HCT116 (cell line): Measurements from ENCODE around the gene SLC7A1. TPM values are rescaled to one million over a fixed set of nuclear protein-coding genes. Genes with fewer than 3 reads are reported as not detected.

Source experiments
- ATAC-seq: fragments of 200-7000 bp; cut with Tn5 transposase; 2 replicates; pipeline ENCODE4 v1.9.1; 2020; ENCODE audit warnings: mild to moderate bottlenecking, moderate library complexity
- BruUV-seq: library from RNA; stranded (reverse); fragments of 400-500 nt; replicated peaks from 2 replicates; lab custom pipeline; 2021; lab: Mats Ljungman, UMichigan
- CTCF ChIA-PET: fragments of 300-600 bp; sonication (Branson Sonifier 250); formaldehyde crosslinking; loops from one replicate; lab custom pipeline; 2021; ENCODE audit warnings: antibody characterized with exemption; lab: Charles Lee
- POLR2A ChIA-PET: fragments of 300-600, 350-600 bp; sonication (Branson Sonifier 250); formaldehyde crosslinking; loops from one replicate; lab custom pipeline; 2021; ENCODE audit warnings: antibody characterized with exemption; lab: Charles Lee
- RAD21 ChIA-PET, 2 experiments: fragments of 300-600 bp; sonication (Branson Sonifier 250); formaldehyde crosslinking; loops; one replicate each; lab custom pipeline; 2023; ENCODE audit warnings: low total read pairs in 2 of 2; ENCODE audit not compliant: uncharacterized antibody in 2 of 2, unreplicated experiment in 2 of 2, low non-redundant PET in 1 of 2; lab: Charles Lee
- DNase-seq: peaks from one replicate; pipeline ENCODE4 v3.0.0-alpha.2; 2010; ENCODE audit warnings: low read depth, low spot score
- H2AFZ ChIP-seq: fragments of 200-600 bp; shearing (Covaris generic), sonication (generic); 2 replicates; pipeline ENCODE4 v1.6.1; 2017; ENCODE audit warnings: low read depth, mixed run types, mixed read lengths, antibody characterized with exemption, low read length; ENCODE audit not compliant: poor library complexity, severe bottlenecking
- H3K27ac ChIP-seq: 2 replicates; pipeline ENCODE4 v1.5.1; 2012; ENCODE audit warnings: low read depth, low read length
- H3K27me3 ChIP-seq: fragments of 200-600 bp; sonication (generic); 2 replicates; pipeline ENCODE4 v1.6.1; 2016; ENCODE audit warnings: mixed run types, low read length, mixed read lengths; ENCODE audit not compliant: insufficient read depth
- H3K36me3 ChIP-seq, 2 experiments: fragments of 200-500 bp in 1 of 2; fragments of 200-600 bp in 1 of 2; sonication (Bioruptor generic) in 1 of 2; sonication (generic) in 1 of 2; 2 replicates each; pipeline versions ENCODE4 v1.5.1 to v1.6.1; 2014 to 2016; ENCODE audit warnings: low read length in 2 of 2, inconsistent platforms in 1 of 2, mixed read lengths in 1 of 2, mixed run types in 1 of 2; ENCODE audit not compliant: insufficient read depth in 2 of 2, control insufficient read depth in 1 of 2
- H3K4me1 ChIP-seq, 2 experiments: fragments of 200-600 bp in 1 of 2; sonication (generic) in 1 of 2; 2 replicates each; pipeline versions ENCODE4 v1.5.1 to v1.6.1; 2012 to 2017; ENCODE audit warnings: low read length in 2 of 2, inconsistent platforms in 1 of 2, mild to moderate bottlenecking in 1 of 2, mixed read lengths in 1 of 2, mixed run types in 1 of 2, moderate library complexity in 1 of 2; ENCODE audit not compliant: insufficient read depth in 2 of 2, control insufficient read depth in 1 of 2
- H3K4me2 ChIP-seq: fragments of 200-600 bp; sonication (generic); 2 replicates; pipeline ENCODE4 v1.6.1; 2017; ENCODE audit warnings: mixed run types, low read length, mixed read lengths
- H3K4me3 ChIP-seq, 2 experiments: fragments of 200-600 bp in 1 of 2; sonication (generic) in 1 of 2; replicated peaks in 1 of 2; 2 replicates each; pipeline ENCODE4 v1.5.1; 2011 to 2016; ENCODE audit warnings: low read length in 2 of 2, control low read depth in 1 of 2, low read depth in 1 of 2, mild to moderate bottlenecking in 1 of 2, mixed read lengths in 1 of 2, mixed run types in 1 of 2
- H3K79me2 ChIP-seq: fragments of 200-600 bp; sonication (generic); 2 replicates; pipeline ENCODE4 v1.6.1; 2017; ENCODE audit warnings: mild to moderate bottlenecking, mixed run types, low read length, moderate library complexity, mixed read lengths; ENCODE audit not compliant: insufficient read depth
- H3K9ac ChIP-seq: fragments of 200-600 bp; sonication (generic); 2 replicates; pipeline ENCODE4 v1.6.1; 2016; ENCODE audit warnings: low read length, mixed read lengths
- H3K9me2 ChIP-seq: fragments of 200-600 bp; sonication (generic), shearing (Covaris generic); 2 replicates; pipeline ENCODE4 v1.6.1; 2017; ENCODE audit warnings: mixed run types, mild to moderate bottlenecking, moderate library complexity; ENCODE audit not compliant: insufficient read depth
- H3K9me3 ChIP-seq, 2 experiments: fragments of 200-500 bp in 1 of 2; fragments of 200-600 bp in 1 of 2; sonication (Bioruptor generic) in 1 of 2; sonication (generic) in 1 of 2; 2 replicates each; pipeline ENCODE4 v1.6.1; 2014 to 2017; ENCODE audit warnings: low read length in 2 of 2, mixed read lengths in 2 of 2, inconsistent platforms in 1 of 2, low read depth in 1 of 2, mild to moderate bottlenecking in 1 of 2, mixed run types in 1 of 2, moderate library complexity in 1 of 2; ENCODE audit not compliant: control insufficient read depth in 1 of 2, insufficient read depth in 1 of 2
- H4K20me1 ChIP-seq: fragments of 200-600 bp; sonication (generic), shearing (Covaris generic); 2 replicates; pipeline ENCODE4 v1.6.1; 2017; ENCODE audit warnings: mixed run types, mild to moderate bottlenecking, moderate library complexity; ENCODE audit not compliant: insufficient read depth
- CBX3 ChIP-seq: IDR thresholded peaks from 2 replicates; pipeline ENCODE4 v1.6.1; 2012; ENCODE audit warnings: low read depth
- EZH2 ChIP-seq: fragments of 200-600 bp; sonication (generic); IDR thresholded peaks from 2 replicates; pipeline ENCODE4 v1.6.1; 2017; ENCODE audit warnings: antibody characterized with exemption, mixed run types
- RAD21 ChIP-seq: IDR thresholded peaks from 2 replicates; pipeline ENCODE4 v1.6.1; 2012; ENCODE audit warnings: low read depth, mild to moderate bottlenecking
- TCF7L2 ChIP-seq: IDR thresholded peaks from 2 replicates; pipeline ENCODE4 v1.7.0; 2011; ENCODE audit warnings: borderline replicate concordance, inconsistent platforms; ENCODE audit not compliant: insufficient read depth, insufficient read length; ENCODE audit errors: extremely low read depth
- ZFX ChIP-seq: fragments of 450-650 bp; IDR thresholded peaks from 2 replicates; pipeline ENCODE4 v1.6.1; 2017
- ZNF274 ChIP-seq: fragments of 200-500 bp; sonication (Bioruptor generic); IDR thresholded peaks from 2 replicates; pipeline ENCODE4 v1.6.1; 2014; ENCODE audit warnings: mild to moderate bottlenecking, low read depth, low read length, inconsistent platforms
- intact Hi-C: fragments of 100-400 bp; cut with micrococcal nuclease; formaldehyde crosslinking; loops from 2 replicates; pipeline ENCODE4 v1.10.0; 2022
- total RNA-seq: library from RNA; stranded (reverse); gene quantifications from one replicate; pipeline ENCODE4 v1.2.1, GENCODE V29; 2021; ENCODE audit not compliant: unreplicated experiment
- TF ChIP-seq, protein P1 (sequence below): IDR thresholded peaks from 2 replicates; pipeline ENCODE4 v1.6.1; 2012; ENCODE audit warnings: low read depth

SLC7A1 gene
- total RNA-seq, 1 experiment from 2014 or later, result 124 TPM

DNA sequence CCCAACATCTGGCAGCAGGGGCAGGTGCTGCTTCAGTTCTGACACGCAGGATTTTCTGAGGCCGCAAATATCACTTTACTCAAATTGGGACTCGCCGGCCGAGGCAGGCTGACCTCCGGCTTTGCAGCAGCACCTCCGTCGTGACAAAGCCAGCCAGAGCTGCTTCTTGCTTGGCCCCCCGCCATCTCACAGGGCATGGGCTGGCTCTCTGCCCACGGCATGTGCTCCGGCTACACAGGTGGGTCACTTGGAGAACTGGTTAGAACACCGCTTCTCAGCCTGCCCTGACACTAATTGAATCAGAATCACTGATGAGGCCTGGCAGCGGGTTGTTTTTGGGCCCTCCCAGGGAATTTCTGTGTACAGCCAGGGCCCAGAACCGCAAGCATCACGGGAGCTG, 112.3 kb downstream of the SLC7A1 start:
- H3K4me2 ChIP-seq, result no peak overlapping the region
- RAD21 ChIA-PET, result no interaction called here
- H3K4me1 ChIP-seq, result no peaks in the 10 kb centered on the region
- TF ChIP-seq TCF7L2, result no peak
- TF ChIP-seq CBX3, result no peak
- TF ChIP-seq ZNF274, result no peak
- no peak for TF ChIP-seq EZH2
- no peak for TF ChIP-seq ZFX
- TF ChIP-seq, protein P1, sequence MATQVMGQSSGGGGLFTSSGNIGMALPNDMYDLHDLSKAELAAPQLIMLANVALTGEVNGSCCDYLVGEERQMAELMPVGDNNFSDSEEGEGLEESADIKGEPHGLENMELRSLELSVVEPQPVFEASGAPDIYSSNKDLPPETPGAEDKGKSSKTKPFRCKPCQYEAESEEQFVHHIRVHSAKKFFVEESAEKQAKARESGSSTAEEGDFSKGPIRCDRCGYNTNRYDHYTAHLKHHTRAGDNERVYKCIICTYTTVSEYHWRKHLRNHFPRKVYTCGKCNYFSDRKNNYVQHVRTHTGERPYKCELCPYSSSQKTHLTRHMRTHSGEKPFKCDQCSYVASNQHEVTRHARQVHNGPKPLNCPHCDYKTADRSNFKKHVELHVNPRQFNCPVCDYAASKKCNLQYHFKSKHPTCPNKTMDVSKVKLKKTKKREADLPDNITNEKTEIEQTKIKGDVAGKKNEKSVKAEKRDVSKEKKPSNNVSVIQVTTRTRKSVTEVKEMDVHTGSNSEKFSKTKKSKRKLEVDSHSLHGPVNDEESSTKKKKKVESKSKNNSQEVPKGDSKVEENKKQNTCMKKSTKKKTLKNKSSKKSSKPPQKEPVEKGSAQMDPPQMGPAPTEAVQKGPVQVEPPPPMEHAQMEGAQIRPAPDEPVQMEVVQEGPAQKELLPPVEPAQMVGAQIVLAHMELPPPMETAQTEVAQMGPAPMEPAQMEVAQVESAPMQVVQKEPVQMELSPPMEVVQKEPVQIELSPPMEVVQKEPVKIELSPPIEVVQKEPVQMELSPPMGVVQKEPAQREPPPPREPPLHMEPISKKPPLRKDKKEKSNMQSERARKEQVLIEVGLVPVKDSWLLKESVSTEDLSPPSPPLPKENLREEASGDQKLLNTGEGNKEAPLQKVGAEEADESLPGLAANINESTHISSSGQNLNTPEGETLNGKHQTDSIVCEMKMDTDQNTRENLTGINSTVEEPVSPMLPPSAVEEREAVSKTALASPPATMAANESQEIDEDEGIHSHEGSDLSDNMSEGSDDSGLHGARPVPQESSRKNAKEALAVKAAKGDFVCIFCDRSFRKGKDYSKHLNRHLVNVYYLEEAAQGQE, result no peak
- TF ChIP-seq RAD21, result no peak
- no peak overlapping the region for H3K27ac ChIP-seq
- H3K4me3 ChIP-seq, result no peak overlapping the region
- H3K9ac ChIP-seq, result no peak overlapping the region
- ATAC-seq, result no peak
- H3K9me2 ChIP-seq, result no peaks in the 10 kb centered on the region
- DNase-seq, result no peak
- POLR2A ChIA-PET, result no interaction called here
- no peaks in the 10 kb centered on the region for H3K79me2 ChIP-seq
- H3K9me3 ChIP-seq, result no peaks in the 10 kb centered on the region
- no peaks in the 10 kb centered on the region for H4K20me1 ChIP-seq
- no peak overlapping the region for H2AFZ ChIP-seq
- no peaks in the 10 kb centered on the region for H3K36me3 ChIP-seq
- intact Hi-C loops, result no loop called here
- no TSS peak for BruUV-seq
- peaks cover 24% of the 10 kb centered on the region for H3K27me3 ChIP-seq
- CTCF ChIA-PET, result interaction anchor here (2.0 kb wide), 1 partner anchor 10 kb away, joined by 12 read pairs; no protein-coding TSS in a partner anchor
